SK-N-SH (cell line): Measurements from ENCODE around the gene ALG6. TPM values are rescaled to one million over a fixed set of nuclear protein-coding genes. Genes with fewer than 3 reads are reported as not detected.
A peak's percentile ranks its signal among the peaks of the same experiment; 100 is the strongest.

ENCODE experiments used
- CTCF ChIA-PET: fragments of 300-600, 350-600 bp; formaldehyde crosslinking; extraction: SDS; loops from one replicate; lab custom pipeline; 2021; lab: Yijun Ruan, JAX
- POLR2A ChIA-PET: fragments of 350-600 bp; sonication (Branson Sonifier 250); formaldehyde crosslinking; extraction: SDS; loops from one replicate; lab custom pipeline; 2020; ENCODE audit warnings: antibody characterized with exemption, inconsistent platforms; lab: Yijun Ruan, JAX
- DNase-seq: peaks from one replicate; pipeline ENCODE4 v3.0.0; 2012
- H2AFZ ChIP-seq: fragments of 200-600 bp; sonication (generic); 2 replicates; pipeline ENCODE4 v1.8.1; 2016; ENCODE audit warnings: antibody characterized with exemption, mild to moderate bottlenecking, low read depth
- H3F3A ChIP-seq: fragments of 200-600 bp; sonication (generic); replicated peaks from 2 replicates; pipeline ENCODE3; 2016; ENCODE audit warnings: antibody characterized with exemption, mild to moderate bottlenecking; ENCODE audit not compliant: insufficient read depth
- H3K27ac ChIP-seq, 2 experiments: fragments of 200-500 bp in 1 of 2; fragments of 200-600 bp in 1 of 2; sonication (Bioruptor generic) in 1 of 2; sonication (generic), shearing (Covaris generic) in 1 of 2; 2 replicates each; pipeline versions ENCODE4 v1.5.1 to v1.6.1; 2014 to 2016; ENCODE audit warnings: low read depth in 2 of 2, inconsistent platforms in 1 of 2, low read length in 1 of 2, mild to moderate bottlenecking in 1 of 2, mixed read lengths in 1 of 2
- H3K27me3 ChIP-seq: fragments of 200-600 bp; sonication (generic), shearing (Covaris generic); 2 replicates; pipeline ENCODE4 v1.6.1; 2016; ENCODE audit warnings: mixed run types; ENCODE audit not compliant: insufficient read depth
- H3K36me3 ChIP-seq, 2 experiments: fragments of 200-500 bp in 1 of 2; fragments of 200-600 bp in 1 of 2; sonication (Bioruptor generic) in 1 of 2; sonication (generic) in 1 of 2; replicated peaks in 1 of 2; 2 replicates each; pipeline versions ENCODE3 to v1.5.1; 2014 to 2016; ENCODE audit warnings: low read length in 1 of 2, mild to moderate bottlenecking in 1 of 2; ENCODE audit not compliant: insufficient read depth in 2 of 2, control insufficient read depth in 1 of 2
- H3K4me1 ChIP-seq, 2 experiments: fragments of 200-500 bp in 1 of 2; fragments of 200-600 bp in 1 of 2; sonication (Bioruptor generic) in 1 of 2; sonication (generic), shearing (Covaris generic) in 1 of 2; 2 replicates each; pipeline versions ENCODE4 v1.5.1 to v1.6.1; 2014 to 2016; ENCODE audit warnings: low read depth in 1 of 2, low read length in 1 of 2, mixed run types in 1 of 2; ENCODE audit not compliant: insufficient read depth in 2 of 2, control insufficient read depth in 1 of 2
- H3K4me2 ChIP-seq: fragments of 200-600 bp; sonication (generic), shearing (Covaris generic); 2 replicates; pipeline ENCODE4 v1.6.1; 2017; ENCODE audit warnings: mixed run types
- H3K4me3 ChIP-seq, 2 experiments: fragments of 200-500 bp in 1 of 2; fragments of 200-600 bp in 1 of 2; sonication (Bioruptor generic) in 1 of 2; sonication (generic), shearing (Covaris generic) in 1 of 2; 2 replicates each; pipeline versions ENCODE4 v1.5.1 to v1.8.1; 2014 to 2016; ENCODE audit warnings: low read depth in 2 of 2, inconsistent platforms in 1 of 2, low read length in 1 of 2, mild to moderate bottlenecking in 1 of 2, mixed read lengths in 1 of 2, moderate library complexity in 1 of 2
- H3K79me2 ChIP-seq: fragments of 200-600 bp; sonication (generic); 2 replicates; pipeline ENCODE4 v1.8.1; 2017; ENCODE audit warnings: mild to moderate bottlenecking; ENCODE audit not compliant: insufficient read depth
- H3K9ac ChIP-seq: fragments of 200-600 bp; sonication (generic); 2 replicates; pipeline ENCODE4 v1.6.1; 2017; ENCODE audit warnings: mixed run types
- H3K9me2 ChIP-seq: fragments of 200-600 bp; sonication (generic); 2 replicates; pipeline ENCODE4 v1.6.1; 2017; ENCODE audit warnings: mixed run types
- H3K9me3 ChIP-seq: fragments of 200-600 bp; sonication (generic); 2 replicates; pipeline ENCODE4 v1.6.1; 2017; ENCODE audit warnings: mixed run types, mild to moderate bottlenecking, moderate library complexity
- H4K20me1 ChIP-seq: fragments of 200-600 bp; sonication (generic); 2 replicates; pipeline ENCODE4 v1.6.1; 2017; ENCODE audit warnings: mild to moderate bottlenecking, mixed run types; ENCODE audit not compliant: insufficient read depth
- EZH2phosphoT487 ChIP-seq: fragments of 200-600 bp; sonication (generic); IDR thresholded peaks from 2 replicates; pipeline ENCODE4 v1.6.1; 2017; ENCODE audit warnings: low read depth, mixed run types, mild to moderate bottlenecking, antibody characterized with exemption, moderate library complexity, borderline replicate concordance
- FOSL2 ChIP-seq: IDR thresholded peaks from 2 replicates; pipeline ENCODE4 v1.4.0; 2012; ENCODE audit warnings: low read depth, mild to moderate bottlenecking, moderate library complexity, borderline replicate concordance
- FOXJ3 ChIP-seq: sonication (generic); formaldehyde crosslinking; IDR thresholded peaks from 2 replicates; pipeline ENCODE4 v1.5.1; 2020; ENCODE audit warnings: mild to moderate bottlenecking, missing genetic modification reagents
- GATA2 ChIP-seq: sonication (generic); formaldehyde crosslinking; IDR thresholded peaks from 2 replicates; pipeline ENCODE4 v1.5.0; 2020; ENCODE audit warnings: mild to moderate bottlenecking, missing genetic modification reagents
- TAF1 ChIP-seq: IDR thresholded peaks from 2 replicates; pipeline ENCODE4 v1.6.1; 2012; ENCODE audit warnings: low read depth, mild to moderate bottlenecking, low read length, moderate library complexity, borderline replicate concordance
- YY1 ChIP-seq: IDR thresholded peaks from 2 replicates; pipeline ENCODE4 v1.4.0; 2012; ENCODE audit warnings: low read depth, mild to moderate bottlenecking
- WGBS: methylation state at CpG from one replicate; pipeline ENCODE4 v1.1.6; 2017; ENCODE audit warnings: low lambda C conversion rate; 5-methylcytosine and 5-hydroxymethylcytosine counted together
- polyA plus RNA-seq, 3 experiments: library from polyadenylated mRNA; depleted of rRNA; stranded (reverse); fragments of >200 nt; gene quantifications; 2 replicates each; pipeline ENCODE4 v1.2.3, GENCODE V29; 2012
- TF ChIP-seq, protein P1 (sequence below): IDR thresholded peaks from 2 replicates; pipeline ENCODE4; 2012
- TF ChIP-seq, protein P2 (sequence below): IDR thresholded peaks from 2 replicates; pipeline ENCODE4 v1.4.0; 2012; ENCODE audit warnings: low read depth, borderline replicate concordance
- TF ChIP-seq, protein P3 (sequence below): IDR thresholded peaks from 2 replicates; pipeline ENCODE4 v1.4.0; 2012; ENCODE audit warnings: low read depth

The ALG6 gene
- polyA plus RNA-seq, 1 of the 3 experiments (the other 2 are of a cell fraction) = 3.8 TPM

DNA sequence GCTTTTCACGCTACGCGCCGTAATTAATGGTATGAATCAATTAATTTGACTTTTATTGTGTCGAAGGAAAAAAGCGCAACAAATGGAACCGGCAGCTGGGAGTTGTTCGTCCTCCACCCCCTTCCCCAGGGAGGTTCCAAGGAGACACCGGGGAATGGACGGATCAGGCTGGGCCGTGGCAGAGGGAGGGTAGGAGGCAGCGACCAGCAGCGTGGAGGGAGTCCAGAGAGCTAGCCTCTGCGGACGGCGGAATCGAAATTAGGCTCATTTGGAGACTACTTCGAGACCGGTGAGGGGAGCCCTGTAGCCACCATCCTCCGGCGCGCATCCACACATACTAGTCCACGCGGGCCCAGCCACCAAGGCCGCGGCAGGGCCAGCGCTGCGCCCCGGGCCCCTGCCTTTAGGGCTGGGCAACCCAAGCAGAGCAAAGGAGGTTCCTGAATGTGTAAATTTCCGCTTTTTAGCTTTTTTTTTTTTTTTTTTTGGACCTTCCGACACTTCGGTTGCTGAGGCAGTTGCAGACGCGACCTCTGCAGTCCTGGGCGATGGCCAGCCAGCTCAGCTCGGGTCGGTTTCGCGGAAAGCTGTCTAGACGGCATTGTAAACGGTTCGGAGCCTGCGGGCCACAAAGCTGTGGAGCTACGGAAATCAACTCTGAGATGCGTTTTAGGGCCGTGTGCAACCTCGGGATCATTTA, 47.3 kb upstream of the ALG6 start:
- H3K27me3 ChIP-seq = peaks cover 95% of the 10 kb centered on the region
- peaks cover 4 to 7% of the 10 kb centered on the region in 2 experiments; a peak in 2 of 4 replicates for H3K4me1 ChIP-seq
- H3K79me2 ChIP-seq = no peaks in the 10 kb centered on the region
- no peak overlapping the region for H3K4me2 ChIP-seq
- no peaks in the 10 kb centered on the region for H3K36me3 ChIP-seq
- H3K4me3 ChIP-seq = no peak overlapping the region
- DNase-seq = peak; percentile 65
- H3K9me2 ChIP-seq = no peaks in the 10 kb centered on the region
- CTCF ChIA-PET = interaction anchor here (9.8 kb wide), 1 partner anchor 9 kb away, joined by 86 read pairs; no protein-coding TSS in a partner anchor
- H3K9ac ChIP-seq = no peak overlapping the region
- POLR2A ChIA-PET = no interaction called here
- H4K20me1 ChIP-seq = no peaks in the 10 kb centered on the region
- no peak overlapping the region for H3K27ac ChIP-seq
- no peak overlapping the region for H2AFZ ChIP-seq
- 18% methylated on average over 38 of the region's 47 CpGs for WGBS
- H3F3A ChIP-seq = no peaks in the 10 kb centered on the region
- TF ChIP-seq, protein P1, sequence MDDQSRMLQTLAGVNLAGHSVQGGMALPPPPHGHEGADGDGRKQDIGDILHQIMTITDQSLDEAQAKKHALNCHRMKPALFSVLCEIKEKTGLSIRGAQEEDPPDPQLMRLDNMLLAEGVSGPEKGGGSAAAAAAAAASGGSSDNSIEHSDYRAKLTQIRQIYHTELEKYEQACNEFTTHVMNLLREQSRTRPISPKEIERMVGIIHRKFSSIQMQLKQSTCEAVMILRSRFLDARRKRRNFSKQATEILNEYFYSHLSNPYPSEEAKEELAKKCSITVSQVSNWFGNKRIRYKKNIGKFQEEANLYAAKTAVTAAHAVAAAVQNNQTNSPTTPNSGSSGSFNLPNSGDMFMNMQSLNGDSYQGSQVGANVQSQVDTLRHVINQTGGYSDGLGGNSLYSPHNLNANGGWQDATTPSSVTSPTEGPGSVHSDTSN = no peak
- TF ChIP-seq YY1 = no peak
- TF ChIP-seq EZH2phosphoT487 = peak; percentile 84; the same call in 1 of the 2 replicates
- no peaks in the 10 kb centered on the region for H3K9me3 ChIP-seq

DNA sequence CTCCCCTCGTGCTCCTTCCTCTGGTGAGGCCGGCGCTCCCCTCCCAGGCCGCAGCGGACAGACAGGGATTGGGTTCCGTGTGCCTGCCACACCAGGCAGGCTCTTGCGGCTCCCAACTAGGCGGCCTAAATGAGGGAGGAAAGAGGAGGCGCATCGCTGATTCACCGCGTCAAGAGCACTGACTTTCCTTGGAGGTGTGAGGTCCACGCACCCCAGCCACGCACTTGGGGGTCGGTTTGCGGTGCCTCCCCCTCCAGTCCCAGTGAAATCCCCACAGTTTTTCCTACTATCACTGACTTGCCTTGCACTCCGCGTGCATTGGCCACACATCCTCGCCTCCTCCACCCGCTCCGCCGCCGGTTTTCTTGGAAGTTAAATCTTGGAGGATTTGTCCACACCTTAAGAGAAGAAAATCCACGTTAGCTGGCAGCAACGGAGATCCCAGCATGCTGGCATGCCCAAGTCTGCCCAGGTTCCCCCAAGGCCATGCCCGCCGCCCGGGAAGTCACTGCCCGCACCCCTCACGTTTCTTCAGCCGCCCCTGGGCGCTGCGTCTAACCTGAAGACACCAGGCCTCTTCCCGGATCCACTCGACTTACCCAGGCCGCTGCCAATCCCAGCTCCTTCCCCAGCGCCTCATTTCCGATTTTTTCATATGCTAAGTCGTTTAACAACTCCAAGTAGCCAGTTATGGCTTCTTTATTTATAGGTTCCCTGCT, 46.2 kb upstream of the ALG6 start:
- H4K20me1 ChIP-seq = no peaks in the 10 kb centered on the region
- no peak overlapping the region for H3K4me3 ChIP-seq
- H3K9me3 ChIP-seq = no peaks in the 10 kb centered on the region
- H2AFZ ChIP-seq = no peak overlapping the region
- no peak overlapping the region for H3K9ac ChIP-seq
- POLR2A ChIA-PET = no interaction called here
- 13% methylated on average over 35 of the region's 39 CpGs for WGBS
- peaks cover 96% of the 10 kb centered on the region for H3K27me3 ChIP-seq
- no peak for TF ChIP-seq TAF1
- TF ChIP-seq FOSL2 = no peak
- TF ChIP-seq FOXJ3 (CRISPR knock-in tag) = no peak
- TF ChIP-seq, protein P2, sequence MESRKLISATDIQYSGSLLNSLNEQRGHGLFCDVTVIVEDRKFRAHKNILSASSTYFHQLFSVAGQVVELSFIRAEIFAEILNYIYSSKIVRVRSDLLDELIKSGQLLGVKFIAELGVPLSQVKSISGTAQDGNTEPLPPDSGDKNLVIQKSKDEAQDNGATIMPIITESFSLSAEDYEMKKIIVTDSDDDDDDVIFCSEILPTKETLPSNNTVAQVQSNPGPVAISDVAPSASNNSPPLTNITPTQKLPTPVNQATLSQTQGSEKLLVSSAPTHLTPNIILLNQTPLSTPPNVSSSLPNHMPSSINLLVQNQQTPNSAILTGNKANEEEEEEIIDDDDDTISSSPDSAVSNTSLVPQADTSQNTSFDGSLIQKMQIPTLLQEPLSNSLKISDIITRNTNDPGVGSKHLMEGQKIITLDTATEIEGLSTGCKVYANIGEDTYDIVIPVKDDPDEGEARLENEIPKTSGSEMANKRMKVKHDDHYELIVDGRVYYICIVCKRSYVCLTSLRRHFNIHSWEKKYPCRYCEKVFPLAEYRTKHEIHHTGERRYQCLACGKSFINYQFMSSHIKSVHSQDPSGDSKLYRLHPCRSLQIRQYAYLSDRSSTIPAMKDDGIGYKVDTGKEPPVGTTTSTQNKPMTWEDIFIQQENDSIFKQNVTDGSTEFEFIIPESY = no peak
- TF ChIP-seq GATA2 (CRISPR knock-in tag) = no peak
- TF ChIP-seq, protein P3, sequence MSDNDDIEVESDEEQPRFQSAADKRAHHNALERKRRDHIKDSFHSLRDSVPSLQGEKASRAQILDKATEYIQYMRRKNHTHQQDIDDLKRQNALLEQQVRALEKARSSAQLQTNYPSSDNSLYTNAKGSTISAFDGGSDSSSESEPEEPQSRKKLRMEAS = no peak
- DNase-seq = peak; percentile 31
- H3K4me1 ChIP-seq = peaks cover 4 to 7% of the 10 kb centered on the region in 2 experiments; a peak in 2 of 4 replicates
- H3K9me2 ChIP-seq = no peaks in the 10 kb centered on the region
- CTCF ChIA-PET = interaction anchor here (0.9 to 9.8 kb wide), 4 partner anchors 8 to 479 kb away, joined by 3 to 86 read pairs (median 4); no protein-coding TSS in a partner anchor
- no peaks in the 10 kb centered on the region for H3F3A ChIP-seq
- no peak overlapping the region for H3K27ac ChIP-seq
- H3K36me3 ChIP-seq = no peaks in the 10 kb centered on the region
- H3K79me2 ChIP-seq = no peaks in the 10 kb centered on the region
- no peak overlapping the region; the same call in 1 of the 2 replicates for H3K4me2 ChIP-seq
